Thyroid gland (tissue), 4 donors: ENCODE results near the gene B4GALT5.

Experiments used
- POLR2A ChIP-seq, 2 donors: fragments of 450-650 bp; IDR thresholded peaks; one replicate each; pipeline ENCODE4 v1.6.1; 2017; ENCODE audit warnings: antibody characterized with exemption in 2 of 2, mild to moderate bottlenecking in 2 of 2, moderate library complexity in 1 of 2
- TF ChIP-seq, protein P1 (sequence below), 6 experiments: fragments of 200-600 bp in 3 of 6; fragments of 450-650 bp in 3 of 6; sonication (generic) in 3 of 6; IDR thresholded peaks; one replicate each; pipeline ENCODE4 v1.5.1; 2016 to 2019; ENCODE audit warnings: antibody characterized with exemption in 6 of 6, mild to moderate bottlenecking in 2 of 6, inconsistent platforms in 1 of 6, moderate library complexity in 1 of 6

DNA sequence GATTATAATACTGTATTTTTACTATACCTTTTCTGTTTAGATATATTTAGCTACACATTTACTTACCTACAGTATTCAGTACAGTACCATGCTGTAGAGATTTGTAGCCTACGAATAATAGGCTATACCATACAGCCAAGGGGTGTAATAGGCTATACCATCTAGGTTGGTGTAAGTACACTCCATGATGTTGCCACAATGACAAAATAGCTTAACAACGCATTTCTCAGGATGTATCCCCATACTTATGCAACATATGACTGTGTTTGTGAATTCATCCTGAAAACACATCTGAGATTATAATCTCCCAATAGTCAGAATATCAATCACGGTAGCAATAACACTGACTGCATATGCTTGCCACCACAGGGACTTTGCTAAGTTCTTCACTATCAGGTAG lies 20.7 kb downstream of the B4GALT5 start:
- TF ChIP-seq, protein P1, sequence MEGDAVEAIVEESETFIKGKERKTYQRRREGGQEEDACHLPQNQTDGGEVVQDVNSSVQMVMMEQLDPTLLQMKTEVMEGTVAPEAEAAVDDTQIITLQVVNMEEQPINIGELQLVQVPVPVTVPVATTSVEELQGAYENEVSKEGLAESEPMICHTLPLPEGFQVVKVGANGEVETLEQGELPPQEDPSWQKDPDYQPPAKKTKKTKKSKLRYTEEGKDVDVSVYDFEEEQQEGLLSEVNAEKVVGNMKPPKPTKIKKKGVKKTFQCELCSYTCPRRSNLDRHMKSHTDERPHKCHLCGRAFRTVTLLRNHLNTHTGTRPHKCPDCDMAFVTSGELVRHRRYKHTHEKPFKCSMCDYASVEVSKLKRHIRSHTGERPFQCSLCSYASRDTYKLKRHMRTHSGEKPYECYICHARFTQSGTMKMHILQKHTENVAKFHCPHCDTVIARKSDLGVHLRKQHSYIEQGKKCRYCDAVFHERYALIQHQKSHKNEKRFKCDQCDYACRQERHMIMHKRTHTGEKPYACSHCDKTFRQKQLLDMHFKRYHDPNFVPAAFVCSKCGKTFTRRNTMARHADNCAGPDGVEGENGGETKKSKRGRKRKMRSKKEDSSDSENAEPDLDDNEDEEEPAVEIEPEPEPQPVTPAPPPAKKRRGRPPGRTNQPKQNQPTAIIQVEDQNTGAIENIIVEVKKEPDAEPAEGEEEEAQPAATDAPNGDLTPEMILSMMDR (IDR thresholded peaks at IDR 0.05), result no peak
- TF ChIP-seq POLR2A (IDR thresholded peaks at IDR 0.05), result no peak
